Erythroblast (primary cell): ENCODE measurements around the gene PEMT.

Experiments
- DNase-seq, 2 experiments: peaks; one replicate each; lab custom pipeline; 2025; lab: John Stamatoyannopoulos, UW
- GATA1 ChIP-seq: IDR thresholded peaks from 2 replicates; pipeline ENCODE4 v1.6.1; 2011; ENCODE audit warnings: low read depth, mild to moderate bottlenecking, control low read depth, low read length, moderate library complexity
- POLR2A ChIP-seq: IDR thresholded peaks from 2 replicates; pipeline ENCODE4 v1.6.1; 2011; ENCODE audit warnings: mild to moderate bottlenecking, low read length

The PEMT gene

GRCh38 chr17:17621254-17621653 lies 29.7 kb upstream of the PEMT start:
- TF ChIP-seq POLR2A (no peak), GATA1 (no peak)

GRCh38 chr17:17613708-17614114 lies 22.2 kb upstream of the PEMT start:
- peak; percentile 57 to 65 for DNase-seq
- TF ChIP-seq GATA1 (no peak), POLR2A (no peak)

More at GRCh38 chr17:17621254-17621653, 29.7 kb upstream of the PEMT start:
- no peak for DNase-seq

GRCh38 chr17:17612085-17613022 lies 20.8 kb upstream of the PEMT start:
- no peak for TF ChIP-seq POLR2A
- TF ChIP-seq GATA1: no peak
- no peak for DNase-seq

- no peak for TF ChIP-seq GATA1
- TF ChIP-seq POLR2A: no peak
- no peak for DNase-seq
Measured at GRCh38 chr17:17609121-17609520, 17.6 kb upstream of the PEMT start.

- TF ChIP-seq GATA1: no peak
- TF ChIP-seq POLR2A: no peak
Measured at GRCh38 chr17:17606416-17607000, 15.0 kb upstream of the PEMT start.

GRCh38 chr17:17605729-17606088 lies 14.2 kb upstream of the PEMT start:
- TF ChIP-seq POLR2A: no peak
- no peak for TF ChIP-seq GATA1
- DNase-seq: no peak

More at GRCh38 chr17:17606416-17607000, 15.0 kb upstream of the PEMT start:
- no peak for DNase-seq

GRCh38 chr17:17605083-17605728 lies 13.7 kb upstream of the PEMT start:
- no peak for DNase-seq
- TF ChIP-seq GATA1 (no peak), POLR2A (no peak)

- no peak for DNase-seq
- no peak for TF ChIP-seq POLR2A
- TF ChIP-seq GATA1: no peak
Measured at GRCh38 chr17:17603895-17604225, 12.4 kb upstream of the PEMT start.

- TF ChIP-seq GATA1: no peak
- no peak for TF ChIP-seq POLR2A
Measured at GRCh38 chr17:17603178-17603894, 11.8 kb upstream of the PEMT start.

GRCh38 chr17:17599965-17600364 lies 8.5 kb upstream of the PEMT start:
- DNase-seq: peak in 1 of 2 experiments; percentile 45
- TF ChIP-seq GATA1: no peak
- no peak for TF ChIP-seq POLR2A

More at GRCh38 chr17:17603178-17603894, 11.8 kb upstream of the PEMT start:
- DNase-seq: no peak

- DNase-seq: no peak
- TF ChIP-seq POLR2A (no peak), GATA1 (no peak)
Measured at GRCh38 chr17:17598003-17598402, 6.5 kb upstream of the PEMT start.

- DNase-seq: no peak
- no peak for TF ChIP-seq GATA1
- no peak for TF ChIP-seq POLR2A
Measured at GRCh38 chr17:17595755-17596154, 4.2 kb upstream of the PEMT start.

- no peak for TF ChIP-seq POLR2A
- no peak for TF ChIP-seq GATA1
Measured at GRCh38 chr17:17593222-17593620, 1.7 kb upstream of the PEMT start.

More at GRCh38 chr17:17593222-17593620, 1.7 kb upstream of the PEMT start:
- DNase-seq: no peak
